DMS114 treated with DMSO at 0.1 percent for 48 hours (cell line): ENCODE data around the gene SF3A2.
"Not testable (repeated sequence)": the region's sequence is repeated elsewhere in the genome, so short reads cannot be mapped to it uniquely, and the experiment has no call there.

ENCODE experiments used
- DNase-seq: peaks from one replicate; lab custom pipeline; 2025; ENCODE audit not compliant: unreplicated experiment; lab: John Stamatoyannopoulos, UW

The SF3A2 gene

DNA sequence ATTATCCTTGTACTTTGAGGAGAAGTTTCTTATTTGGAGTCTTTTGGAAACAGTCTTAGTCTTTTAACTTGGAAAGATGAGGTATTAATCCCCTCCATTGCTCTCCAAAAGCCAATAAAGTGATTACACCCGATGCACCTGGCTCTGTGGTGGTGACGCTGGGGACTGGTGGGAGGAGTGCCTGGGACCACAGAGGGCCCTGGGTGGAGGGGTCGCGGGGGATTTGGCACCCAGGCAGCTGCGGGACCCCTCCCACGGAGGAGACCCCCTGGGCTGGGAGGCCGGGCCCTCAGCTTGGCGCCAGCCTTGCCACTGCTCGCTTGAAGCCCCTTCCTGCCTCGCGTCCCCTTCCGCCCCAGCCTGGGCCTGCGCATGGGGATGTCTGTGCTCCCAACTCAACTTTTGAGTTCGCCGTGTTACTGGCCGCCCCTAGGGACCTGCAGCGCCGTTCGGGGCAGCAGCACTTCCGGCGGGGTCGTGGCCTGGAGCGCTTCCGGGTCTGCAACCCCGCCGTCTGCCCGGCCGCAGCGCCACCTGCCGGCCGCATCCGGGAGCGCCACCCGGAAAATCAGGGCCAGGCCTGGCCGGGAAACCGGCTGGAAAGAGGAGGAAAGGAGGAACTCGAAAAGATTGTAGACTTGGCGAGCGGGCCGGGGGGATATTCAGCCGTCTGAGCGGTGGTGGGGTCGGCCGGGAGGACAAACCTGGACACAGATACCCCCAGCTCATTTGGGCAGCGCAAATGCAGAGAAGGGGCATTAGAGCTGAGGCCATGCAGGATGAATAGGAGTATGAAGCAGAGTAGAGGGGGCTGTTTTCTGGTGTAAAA is 36.9 kb downstream of the SF3A2 start:
- DNase-seq, result peak; percentile 20

DNA sequence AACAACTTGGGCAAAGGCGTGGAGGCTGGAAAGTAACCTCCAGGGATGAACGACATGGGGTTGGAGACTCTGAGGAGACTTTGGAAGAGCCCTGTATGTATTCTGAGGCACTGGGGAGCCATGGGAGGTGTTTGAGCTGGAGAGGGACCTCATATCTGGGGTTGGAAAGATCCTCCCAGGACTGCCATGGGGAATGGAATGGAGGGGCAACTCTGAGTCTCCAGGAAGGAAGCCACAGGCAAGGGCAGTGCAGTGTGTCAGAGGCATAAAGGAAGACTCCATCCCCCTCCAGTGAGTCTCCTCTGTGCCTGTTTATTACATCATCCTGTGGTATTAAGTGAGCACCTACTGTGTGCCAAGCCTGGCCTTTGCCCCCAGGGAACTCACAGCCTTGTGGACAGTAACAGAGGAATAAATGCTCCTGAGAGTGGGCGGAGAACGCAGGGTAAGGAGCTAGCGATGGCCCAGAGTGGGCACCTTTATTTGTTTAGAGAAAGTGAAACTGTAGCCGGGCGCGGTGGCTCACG is 37.6 kb downstream of the SF3A2 start:
- no peak for DNase-seq

DNA sequence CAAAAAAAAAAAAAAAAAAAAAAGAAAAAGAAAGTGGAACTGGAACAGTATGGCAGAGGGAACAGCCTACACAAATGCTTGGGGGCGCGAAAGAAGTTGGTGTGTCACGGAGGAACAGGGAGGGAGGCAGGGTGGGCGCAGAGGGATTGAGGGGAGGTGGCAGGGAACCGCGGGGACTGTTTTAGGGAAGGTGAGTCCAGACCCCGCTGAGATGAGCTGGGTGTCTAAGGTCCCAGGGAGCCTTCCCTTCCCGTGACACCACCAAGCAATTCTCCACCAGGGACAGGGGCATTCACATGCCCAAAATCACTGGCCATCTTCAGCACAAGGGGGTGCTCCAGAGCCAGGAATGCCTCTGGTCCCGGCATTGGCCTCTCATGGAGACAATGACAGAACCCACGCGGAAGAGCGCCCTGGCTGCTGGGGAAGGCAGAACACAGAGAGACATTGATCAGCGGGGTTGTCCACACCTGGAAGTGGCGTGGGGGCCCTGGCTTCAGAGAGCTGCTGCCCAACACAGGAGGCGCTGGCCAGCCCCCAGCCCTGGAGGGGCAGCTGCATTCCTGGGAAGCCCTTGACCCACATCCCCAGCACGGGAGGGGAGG is 38.4 kb downstream of the SF3A2 start:
- DNase-seq, result no peak

DNA sequence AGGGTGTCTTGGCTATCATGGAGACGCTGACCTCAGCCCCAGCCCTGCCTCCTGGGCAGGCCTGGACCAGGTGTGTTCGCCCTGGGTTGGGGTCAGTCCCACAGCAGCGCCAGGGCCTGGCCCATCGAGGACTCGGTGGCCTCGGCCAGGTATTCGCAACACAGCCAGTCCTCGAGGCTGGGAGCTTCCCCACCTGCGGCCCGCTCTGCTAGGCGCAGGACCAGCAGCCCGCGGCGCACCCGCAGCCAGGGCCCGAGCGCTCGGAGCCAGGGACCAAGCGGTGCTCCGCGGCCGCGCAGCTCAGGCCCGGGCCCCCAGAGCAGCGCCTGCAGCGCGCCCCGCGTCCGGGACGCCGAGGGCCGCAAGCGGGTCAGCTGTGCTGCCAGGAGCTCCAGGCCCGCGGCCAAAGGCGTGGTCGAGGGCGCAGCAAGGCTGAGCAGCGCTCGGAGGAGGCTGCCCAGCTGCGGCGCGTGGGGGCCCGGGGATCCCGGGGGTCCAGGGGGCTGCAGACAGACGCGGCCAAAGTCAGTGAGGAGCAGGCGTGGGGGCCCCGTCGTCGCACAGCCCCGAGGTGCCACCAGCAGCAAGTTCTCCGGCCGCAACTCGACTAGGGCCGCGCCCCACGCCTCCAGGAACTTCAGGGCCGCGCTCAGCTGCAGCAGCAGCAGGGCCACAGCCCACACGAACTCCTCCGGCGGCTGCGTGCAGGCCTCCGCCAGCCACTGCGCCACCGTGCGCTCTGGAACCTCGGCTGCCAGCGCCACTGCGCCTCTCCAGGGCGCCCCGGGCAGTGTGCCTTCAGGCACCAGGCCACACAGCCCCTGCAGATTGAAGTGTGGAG is 39.2 kb downstream of the SF3A2 start:
- no peak for DNase-seq

DNA sequence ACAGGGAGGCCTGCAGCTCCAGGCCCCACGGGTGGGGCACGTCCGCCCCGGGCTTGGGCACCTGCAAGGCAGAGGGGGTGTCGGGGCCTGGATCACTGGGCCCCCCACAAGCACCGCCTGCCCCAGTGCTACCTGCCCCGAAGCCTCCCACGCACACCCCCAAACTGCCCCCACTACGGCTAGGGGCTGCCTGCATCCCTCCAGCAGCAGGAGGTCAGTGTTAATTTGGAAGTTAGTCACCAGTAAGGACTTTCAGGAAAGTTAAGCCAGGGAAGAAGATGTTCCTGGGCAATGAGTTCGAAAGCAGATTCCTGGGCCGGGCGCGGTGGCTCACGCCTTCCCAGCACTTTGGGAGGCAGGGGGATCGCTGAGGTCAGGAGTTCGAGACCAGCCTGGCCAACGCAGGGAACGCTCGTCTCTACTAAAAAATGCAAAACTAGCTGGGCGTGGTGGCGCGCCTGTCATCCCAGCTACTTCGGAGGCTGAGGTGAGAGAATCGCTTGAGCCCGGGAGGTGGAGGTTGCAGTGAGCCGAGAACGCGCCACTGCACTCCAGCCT is 39.9 kb downstream of the SF3A2 start:
- no peak for DNase-seq

DNA sequence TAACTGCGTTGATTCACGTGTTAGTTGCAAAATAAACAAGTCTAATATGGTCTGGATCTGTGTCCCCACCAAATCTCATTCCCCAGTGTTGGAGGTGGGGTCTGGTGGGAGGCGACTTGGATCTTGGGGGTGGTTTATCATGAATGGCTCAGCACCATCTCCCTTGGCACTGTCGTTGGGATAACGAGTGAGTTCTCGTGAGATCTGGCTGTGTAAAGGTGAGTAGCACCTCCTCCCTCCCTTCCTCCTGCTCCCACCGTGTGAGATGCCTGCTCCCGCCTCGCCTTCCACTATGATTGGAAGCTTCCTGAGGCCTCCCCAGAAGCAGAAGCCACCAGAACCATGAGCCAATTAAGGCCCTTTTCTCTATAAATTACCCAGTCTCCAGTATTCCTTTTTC is 40.5 kb downstream of the SF3A2 start:
- no peak for DNase-seq

DNA sequence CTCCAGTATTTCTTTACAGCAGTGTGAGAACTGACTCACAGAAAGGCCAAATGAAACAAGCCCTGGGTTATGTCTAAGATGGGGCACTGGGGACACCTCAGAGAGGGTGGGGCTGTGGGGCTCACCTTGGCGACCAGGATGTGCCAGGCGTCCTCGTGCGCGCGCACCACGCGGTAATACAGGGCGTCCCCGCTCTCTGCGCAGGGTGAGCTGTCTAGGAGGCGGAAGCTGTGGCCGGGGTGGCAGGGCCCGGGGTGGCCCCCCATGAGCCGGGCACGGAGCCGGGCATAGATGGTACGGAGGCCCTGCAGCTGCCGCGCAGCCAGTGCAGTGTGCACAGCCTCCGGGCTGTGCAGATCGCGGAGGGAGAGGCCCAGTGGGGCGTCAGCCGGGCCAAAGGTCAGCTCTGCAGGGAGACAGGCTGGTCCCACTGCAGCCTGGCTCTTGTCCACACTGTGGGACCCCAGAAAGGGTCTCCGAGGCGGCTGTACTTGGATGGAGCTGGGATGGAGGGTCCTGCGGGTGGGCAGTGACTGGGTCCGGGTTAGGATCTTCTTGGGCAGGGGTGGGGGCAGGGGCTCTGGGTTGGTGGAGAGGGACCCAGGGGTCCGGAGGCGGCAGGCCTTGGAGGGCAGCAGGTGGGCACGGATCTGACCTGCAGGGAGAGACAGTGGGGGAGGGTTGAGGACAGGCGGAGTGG is 42.0 kb downstream of the SF3A2 start:
- no peak for DNase-seq

DNA sequence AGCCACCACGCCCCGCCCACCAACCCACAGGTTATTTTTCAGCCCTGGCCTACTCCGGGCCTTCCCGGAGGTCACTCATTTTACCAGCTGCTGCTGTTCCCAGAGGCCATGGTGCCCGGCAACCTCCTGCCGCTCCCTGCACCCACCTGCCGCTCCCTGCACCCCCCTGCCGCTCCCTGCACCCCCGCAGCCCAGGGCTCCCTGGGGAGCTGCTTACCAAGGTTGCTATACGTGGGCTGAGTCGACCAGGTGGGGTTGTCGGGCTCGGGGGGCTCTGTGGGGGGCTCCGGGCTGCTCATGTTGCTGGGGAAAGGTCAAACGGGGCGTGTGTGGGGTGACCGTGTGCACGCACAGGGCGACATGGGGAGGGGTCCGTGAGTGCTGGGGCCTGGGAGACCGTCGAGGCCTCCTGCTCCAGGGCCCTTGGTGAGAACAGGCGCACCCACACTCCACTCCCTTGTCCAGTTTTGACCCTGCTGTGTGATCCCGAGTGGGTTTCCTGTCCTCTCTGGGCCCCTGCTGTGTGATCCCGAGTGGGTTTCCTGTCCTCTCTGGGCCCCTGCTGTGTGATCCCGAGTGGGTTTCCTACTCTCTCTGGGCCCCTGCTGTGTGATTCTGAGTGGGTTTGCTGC is 44.1 kb downstream of the SF3A2 start:
- no peak for DNase-seq

DNA sequence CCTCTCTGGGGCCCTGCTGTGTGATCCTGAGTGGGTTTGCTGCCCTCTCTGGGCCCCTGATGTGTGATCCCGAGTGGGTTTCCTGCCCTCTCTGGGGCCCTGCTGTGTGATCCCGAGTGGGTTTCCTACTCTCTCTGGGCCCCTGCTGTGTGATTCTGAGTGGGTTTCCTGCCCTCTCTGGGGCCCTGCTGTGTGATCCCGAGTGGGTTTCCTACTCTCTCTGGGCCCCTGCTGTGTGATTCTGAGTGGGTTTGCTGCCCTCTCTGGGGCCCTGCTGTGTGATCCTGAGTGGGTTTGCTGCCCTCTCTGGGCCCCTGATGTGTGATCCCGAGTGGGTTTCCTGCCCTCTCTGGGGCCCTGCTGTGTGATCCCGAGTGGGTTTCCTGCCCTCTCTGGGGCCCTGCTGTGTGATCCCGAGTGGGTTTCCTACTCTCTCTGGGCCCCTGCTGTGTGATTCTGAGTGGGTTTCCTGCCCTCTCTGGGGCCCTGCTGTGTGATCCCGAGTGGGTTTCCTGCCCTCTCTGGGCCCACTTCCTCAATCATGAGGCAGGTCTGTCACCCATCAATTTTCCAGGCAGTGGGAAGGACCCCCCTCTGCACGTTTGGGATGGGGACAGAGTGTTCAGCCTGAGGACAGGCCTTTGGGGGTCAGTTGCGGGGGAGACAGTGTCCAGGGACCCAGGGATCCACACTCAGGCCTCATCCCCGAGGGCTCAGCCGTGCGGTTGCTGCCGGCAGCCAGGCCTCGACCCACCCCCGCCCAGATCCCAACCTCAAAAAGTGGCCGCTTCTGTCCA is 44.8 kb downstream of the SF3A2 start:
- not testable (repeated sequence) for DNase-seq

DNA sequence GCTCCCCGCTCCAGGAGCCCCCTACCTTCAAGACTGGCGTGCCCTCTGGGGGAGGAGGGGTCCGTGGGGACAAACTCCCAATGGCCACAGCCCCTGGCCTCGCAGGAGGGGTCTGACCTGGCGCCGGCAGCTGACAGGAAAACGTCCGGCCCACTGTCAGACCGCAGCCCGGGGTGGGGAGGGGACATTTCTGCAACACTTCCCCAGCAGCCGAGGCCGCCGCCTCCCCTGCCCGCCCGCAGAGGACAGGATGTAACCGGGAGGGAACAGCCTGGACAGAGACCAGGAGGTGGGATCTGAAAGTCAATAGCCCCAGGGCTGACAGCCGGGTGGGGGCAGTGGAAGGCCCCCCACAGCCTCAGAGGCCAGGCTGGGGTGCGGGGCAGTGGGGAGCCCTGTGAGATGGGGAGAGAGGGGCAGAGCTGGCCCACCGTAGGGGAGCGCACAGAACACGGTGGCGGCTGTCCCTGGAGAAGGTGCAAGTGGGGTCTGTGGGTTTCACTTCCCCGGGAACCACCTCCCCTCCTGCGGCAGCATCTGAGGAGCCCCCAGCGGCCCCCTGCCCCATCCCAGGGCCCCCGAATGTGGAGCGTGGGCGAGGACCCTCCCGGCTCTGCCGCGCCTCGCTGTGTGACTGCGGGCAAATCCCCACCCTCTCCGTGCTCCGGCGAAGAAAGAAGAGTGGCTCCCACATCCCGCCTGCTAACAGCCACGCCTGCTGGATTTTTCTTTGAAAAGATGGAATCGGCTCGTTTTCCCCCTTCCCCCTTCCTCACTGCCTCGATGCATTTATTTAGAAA is 45.6 kb downstream of the SF3A2 start, which contains the start of gene PEAK3:
TSS of gene PEAK3 (minus strand) at position 114 of the 800 bp plus-strand sequence. CDS start 1,244 bp downstream, outside the sequence.
- DNase-seq, result no peak

DNA sequence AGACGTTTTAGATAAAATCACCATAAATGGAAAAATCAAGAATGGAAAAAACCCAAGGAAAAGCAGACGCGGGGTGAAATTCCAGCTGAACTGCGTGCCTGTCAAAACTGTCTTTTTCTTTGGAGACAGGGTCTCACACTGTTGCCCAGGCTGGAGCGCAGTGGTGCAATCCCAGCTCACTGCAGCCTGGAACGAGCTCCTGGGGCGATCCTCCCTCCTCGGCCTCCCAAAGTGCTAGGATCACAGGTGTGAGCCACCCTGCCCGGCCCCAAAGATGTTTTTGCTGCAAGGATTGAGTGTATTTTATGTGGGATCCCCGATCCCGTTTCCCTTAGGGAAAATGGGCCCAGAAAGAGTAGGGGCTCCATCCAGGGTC is 46.2 kb downstream of the SF3A2 start:
- DNase-seq, result no peak

DNA sequence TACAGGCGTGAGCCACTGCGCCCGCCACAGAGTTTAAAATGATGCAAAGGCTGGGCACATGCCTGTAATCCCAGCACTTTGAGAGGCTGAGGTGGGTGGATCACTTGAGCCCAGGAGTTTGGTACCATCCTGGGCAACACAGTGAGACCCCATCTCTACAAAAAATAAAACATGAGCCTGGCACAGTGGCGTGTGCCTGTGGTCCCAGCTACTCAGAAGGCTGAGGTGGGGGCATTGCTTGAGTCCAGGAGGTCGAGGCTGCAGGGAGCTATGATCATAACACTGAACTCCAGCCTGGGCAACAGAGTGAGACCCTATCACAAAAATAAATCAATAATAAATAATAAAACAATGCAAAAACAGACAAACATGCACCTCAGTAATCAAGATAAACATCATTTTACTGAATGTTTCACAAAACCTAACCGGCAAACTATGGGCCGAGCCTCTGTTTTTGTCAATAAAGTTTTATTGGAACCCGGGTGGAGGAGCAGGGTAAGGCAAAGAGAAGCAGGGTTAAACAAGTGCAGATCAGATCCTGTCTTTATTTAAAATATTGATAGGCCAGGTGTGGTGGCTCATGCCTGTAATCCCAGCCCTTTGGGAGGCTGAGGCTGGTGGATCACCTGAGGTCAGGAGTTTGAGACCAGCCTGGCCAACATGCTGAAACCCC is 47.3 kb downstream of the SF3A2 start:
- DNase-seq, result no peak

DNA sequence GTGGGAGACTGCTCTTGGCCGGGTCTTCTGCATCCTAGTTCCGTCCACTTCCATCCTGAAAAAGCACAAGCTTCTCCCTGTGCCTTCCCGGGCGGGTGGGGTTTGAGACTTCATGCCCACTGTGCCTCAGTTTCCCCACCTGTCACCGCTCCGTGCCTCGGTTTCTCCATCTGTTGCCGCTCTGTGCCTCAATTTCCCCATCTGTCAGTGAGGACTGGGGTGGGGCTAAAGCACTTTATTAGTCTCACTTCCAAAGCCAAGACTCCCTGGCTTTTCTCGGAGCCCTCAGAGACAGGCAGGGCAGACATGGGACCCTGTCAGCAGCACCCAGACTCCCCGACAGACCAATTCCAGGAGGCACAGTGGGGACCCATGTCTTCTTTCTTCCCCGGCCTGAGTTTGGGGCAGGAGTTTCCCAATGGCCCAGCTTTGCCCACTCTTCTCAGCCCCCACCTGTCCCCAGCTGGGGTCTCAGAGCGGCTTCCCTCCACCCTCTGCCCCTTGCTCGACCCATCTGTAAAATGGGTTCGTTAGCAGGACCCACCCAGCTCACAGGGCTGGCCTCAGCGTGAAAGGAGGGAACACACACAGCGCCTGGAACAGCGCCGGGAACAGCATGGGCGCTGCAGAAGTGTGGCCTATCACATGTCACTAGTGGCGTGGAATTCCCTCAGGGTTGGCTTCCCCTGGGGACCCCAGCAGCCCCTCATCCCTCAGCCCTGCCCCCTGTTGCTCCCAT is 49.9 kb downstream of the SF3A2 start:
- no peak for DNase-seq

DNA sequence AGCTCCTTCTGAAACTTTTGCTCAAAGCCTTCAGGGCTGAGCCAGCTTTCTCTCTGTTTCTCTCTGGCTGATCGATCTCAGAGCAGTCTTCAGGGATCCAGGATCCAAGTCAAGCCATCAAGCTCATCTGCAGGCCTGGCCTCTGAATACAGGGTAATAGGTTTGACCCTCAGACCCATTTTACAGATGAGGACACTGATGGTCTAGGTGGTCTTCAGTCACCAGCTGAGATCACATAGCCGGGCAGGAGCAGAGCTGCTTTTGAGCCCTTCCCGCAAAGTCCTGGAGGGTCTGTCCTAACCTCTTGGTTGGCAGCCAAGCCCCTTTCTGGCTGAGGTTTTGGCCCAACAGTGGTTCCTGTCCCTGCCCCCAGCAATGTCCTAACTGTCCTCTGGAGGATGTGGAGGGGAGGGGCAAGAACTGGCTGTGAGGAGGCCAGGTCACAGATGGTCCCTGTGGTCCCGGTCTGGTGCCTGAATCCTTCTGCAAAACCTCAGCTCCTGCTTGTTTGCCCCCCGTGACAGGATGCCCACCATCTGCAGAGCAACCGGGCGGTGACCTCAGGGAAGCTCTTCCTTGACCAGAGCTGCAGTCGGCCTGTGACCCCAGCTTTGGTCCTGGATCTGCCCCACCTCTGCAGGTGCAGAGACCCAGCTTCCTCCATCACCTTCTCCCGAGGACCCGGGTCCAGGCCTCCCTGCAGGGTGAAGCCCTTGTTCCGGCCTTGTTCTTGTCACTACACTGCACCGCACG is 51.1 kb downstream of the SF3A2 start:
- no peak for DNase-seq

DNA sequence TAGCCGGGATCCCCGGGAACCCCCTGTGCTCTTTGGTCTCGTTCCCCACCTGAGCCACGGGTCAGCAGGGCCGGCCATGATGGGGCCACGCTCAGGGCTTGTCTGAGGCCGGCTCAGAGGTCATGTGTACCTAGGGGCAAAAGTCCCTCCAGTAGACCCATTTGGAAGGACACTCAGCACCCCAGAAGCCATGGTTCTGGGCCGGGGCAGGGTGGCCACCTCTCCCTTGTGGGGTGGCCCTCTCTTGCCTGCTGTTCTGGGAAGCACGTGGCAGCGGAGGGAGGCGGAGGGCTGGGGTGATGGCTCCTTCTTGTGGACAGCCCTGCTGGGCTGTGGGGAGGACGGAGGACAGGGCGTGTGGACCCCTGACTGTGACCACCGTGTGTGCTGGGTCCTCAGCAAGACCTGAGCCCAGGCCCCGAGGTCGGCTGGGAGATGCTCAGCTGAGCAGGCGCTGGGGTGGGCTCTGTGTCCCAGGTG is 51.8 kb downstream of the SF3A2 start:
- peak; percentile 22 for DNase-seq
